Thyroid gland (tissue), 4 donors: Measurements from ENCODE around the gene C22orf42. TPM values are rescaled to one million over a fixed set of nuclear protein-coding genes. Genes with fewer than 3 reads are reported as not detected.

ENCODE experiments used
- DNase-seq, 2 donors: peaks; one replicate each; pipeline ENCODE4 v3.0.0-alpha.2; 2019
- H3K27ac ChIP-seq, 3 donors: fragments of 200-600 bp; sonication (generic); 1 replicate in 2 of 3; 2 replicates in 1 of 3; pipeline ENCODE4 v1.5.1; 2016 to 2019; ENCODE audit warnings: mild to moderate bottlenecking in 1 of 3, moderate library complexity in 1 of 3
- H3K27me3 ChIP-seq: fragments of 200-600 bp; sonication (generic); one replicate; pipeline ENCODE4 v1.5.1; 2019
- H3K36me3 ChIP-seq, 2 donors: fragments of 200-600 bp; sonication (generic); one replicate each; pipeline ENCODE4 v1.5.1; 2016 to 2019
- H3K4me1 ChIP-seq, 2 donors: fragments of 200-600 bp; sonication (generic); one replicate each; pipeline ENCODE4 v1.5.1; 2017 to 2019
- H3K4me3 ChIP-seq, 3 donors: fragments of 200-600 bp; sonication (generic); replicated peaks in 1 of 3; 1 replicate in 2 of 3; 2 replicates in 1 of 3; pipeline ENCODE4 v1.5.1; 2016; ENCODE audit warnings: mild to moderate bottlenecking in 1 of 3
- H3K9me3 ChIP-seq: fragments of 200-600 bp; sonication (generic); one replicate; pipeline ENCODE4 v1.5.1; 2017
- CTCF ChIP-seq, 6 experiments: fragments of 200-600 bp in 3 of 6; fragments of 450-650 bp in 3 of 6; sonication (generic) in 3 of 6; IDR thresholded peaks; one replicate each; pipeline ENCODE4 v1.5.1; 2016 to 2019; ENCODE audit warnings: antibody characterized with exemption in 6 of 6, mild to moderate bottlenecking in 2 of 6, inconsistent platforms in 1 of 6, moderate library complexity in 1 of 6
- POLR2A ChIP-seq, 2 donors: fragments of 450-650 bp; IDR thresholded peaks; one replicate each; pipeline ENCODE4 v1.6.1; 2017; ENCODE audit warnings: antibody characterized with exemption in 2 of 2, mild to moderate bottlenecking in 2 of 2, moderate library complexity in 1 of 2
- WGBS, 2 donors: methylation state at CpG; one replicate each; pipeline ENCODE4 v1.1.5; 2017; 5-methylcytosine and 5-hydroxymethylcytosine counted together
- intact Hi-C: fragments of 100-400 bp; cut with DNase I; formaldehyde crosslinking; loops from one replicate; pipeline ENCODE4 v1.15.1; 2023
- small RNA-seq: library from RNA; depleted of rRNA; stranded (forward); fragments of <200 nt; gene quantifications from one replicate; pipeline ENCODE3, GENCODE V24; 2016
- total RNA-seq, 4 donors: library from RNA; depleted of rRNA; stranded (reverse); fragments of >200 nt; gene quantifications; one replicate each; pipeline ENCODE4 v1.2.3, GENCODE V29; 2016

The C22orf42 gene
- total RNA-seq, 4 donors from 2014 or later, result not detected

- 48 to 53% methylated on average over 2 of the region's 2 CpGs for WGBS, 2 donors
- H3K27me3 ChIP-seq, result no peaks in the 10 kb centered on the region
- TF ChIP-seq CTCF (IDR thresholded peaks at IDR 0.05) (peak in 3 of 6 experiments; percentile 14 to 35 (median 23)), POLR2A (IDR thresholded peaks at IDR 0.05) (no peak)
- no peak for DNase-seq
- H3K9me3 ChIP-seq, result no peaks in the 10 kb centered on the region
- no peaks in the 10 kb centered on the region for H3K36me3 ChIP-seq
- no peaks in the 10 kb centered on the region for H3K4me1 ChIP-seq
- no peak overlapping the region for H3K4me3 ChIP-seq
- no peak overlapping the region for H3K27ac ChIP-seq
- intact Hi-C loops, result no loop called here
Observed at GRCh38 chr22:32103658-32104315, 55.3 kb downstream of the C22orf42 start.

- H3K4me1 ChIP-seq, result no peaks in the 10 kb centered on the region
- no peak for DNase-seq
- 45 to 55% methylated on average over 1 of the region's 1 CpG for WGBS, 2 donors
- H3K36me3 ChIP-seq, result no peaks in the 10 kb centered on the region
- H3K27ac ChIP-seq, result no peak overlapping the region
- TF ChIP-seq CTCF (IDR thresholded peaks at IDR 0.05) (no peak), POLR2A (IDR thresholded peaks at IDR 0.05) (no peak)
- intact Hi-C loops, result no loop called here
- no peaks in the 10 kb centered on the region for H3K9me3 ChIP-seq
- H3K27me3 ChIP-seq, result no peaks in the 10 kb centered on the region
- H3K4me3 ChIP-seq, result no peak overlapping the region
Observed at GRCh38 chr22:32100711-32101110, 58.4 kb downstream of the C22orf42 start.

Small RNAs within 50 kb of the gene (small RNA-seq; reads per million reads assigned to genes)
- gene AP1B1P2 (not detected), gene RF02171 (not detected)

Other genes with a start within 250 kb of the C22orf42 start
- 100 to 1,000 TPM in 2 of 4 donors, 10 to 100 TPM in 2; 93.0 to 111 (median 103) TPM for gene YWHAH, start 214.8 kb downstream of the C22orf42 start, total RNA-seq
- not detected for gene SLC5A1, start 116.0 kb downstream of the C22orf42 start, total RNA-seq
- gene RFPL2, start 45.8 kb upstream of the C22orf42 start, total RNA-seq, result not detected
- 1 to 10 TPM in 3 of 4 donors, under 1 TPM in 1; 0.45 to 1.3 (median 1.3) TPM for gene SLC5A4, start 96.0 kb upstream of the C22orf42 start, total RNA-seq
- not detected for gene RFPL3, start 198.6 kb upstream of the C22orf42 start, total RNA-seq